Anterior cingulate cortex (tissue), 58 donors: Measurements from ENCODE around the gene SLC15A1.

Experiments
- DNase-seq, 58 donors: peaks; one replicate each; lab custom pipeline; 2025; lab: John Stamatoyannopoulos, UW

Gene SLC15A1

GRCh38 chr13:98752467-98753290, at the start of gene SLC15A1:
SLC15A1 (minus strand) TSS chr13:98752672; CDS start chr13:98752598, 74 bp downstream.
- no peak for DNase-seq

- peak in 1 of 58 donors; percentile 8 for DNase-seq
Observed at GRCh38 chr13:98801626-98802418, 49.4 kb upstream of the SLC15A1 start.

- DNase-seq = no peak
Observed at GRCh38 chr13:98800078-98800477, 47.6 kb upstream of the SLC15A1 start.

- no peak for DNase-seq
Observed at GRCh38 chr13:98798849-98799645, 46.6 kb upstream of the SLC15A1 start.

GRCh38 chr13:98797456-98797855, 45.0 kb upstream of the SLC15A1 start:
- no peak for DNase-seq

GRCh38 chr13:98796798-98797197, 44.3 kb upstream of the SLC15A1 start:
- DNase-seq = no peak

GRCh38 chr13:98796191-98796590, 43.7 kb upstream of the SLC15A1 start:
- no peak for DNase-seq

GRCh38 chr13:98795220-98795619, 42.7 kb upstream of the SLC15A1 start:
- no peak for DNase-seq

GRCh38 chr13:98794498-98794897, 42.0 kb upstream of the SLC15A1 start:
- DNase-seq = no peak

- DNase-seq = no peak
Observed at GRCh38 chr13:98792785-98793495, 40.5 kb upstream of the SLC15A1 start.

GRCh38 chr13:98792321-98792720, 39.8 kb upstream of the SLC15A1 start:
- no peak for DNase-seq

GRCh38 chr13:98791611-98792010, 39.1 kb upstream of the SLC15A1 start:
- DNase-seq = no peak

GRCh38 chr13:98787996-98788395, 35.5 kb upstream of the SLC15A1 start:
- DNase-seq = no peak

- no peak for DNase-seq
Observed at GRCh38 chr13:98787173-98787572, 34.7 kb upstream of the SLC15A1 start.

GRCh38 chr13:98786023-98786422, 33.6 kb upstream of the SLC15A1 start:
- no peak for DNase-seq

- DNase-seq = no peak
Observed at GRCh38 chr13:98785405-98785804, 32.9 kb upstream of the SLC15A1 start.

- no peak for DNase-seq
Observed at GRCh38 chr13:98784666-98785065, 32.2 kb upstream of the SLC15A1 start.

GRCh38 chr13:98783856-98784478, 31.5 kb upstream of the SLC15A1 start:
- DNase-seq = no peak

GRCh38 chr13:98782654-98783053, 30.2 kb upstream of the SLC15A1 start:
- DNase-seq = no peak

GRCh38 chr13:98781905-98782304, 29.4 kb upstream of the SLC15A1 start:
- no peak for DNase-seq
